Activated CD4-positive, alpha-beta T cell treated with anti-CD3 and anti-CD28 coated beads, Interleukin-10, Interleukin-2, amounts not matched to agents 100 ng/mL and 50 ng/mL, durations not matched to agents 16 hours and 8 hours (primary cell): Measurements from ENCODE around the gene VPS35.

Source experiments
- DNase-seq: peaks from one replicate; pipeline ENCODE4 v3.0.0-alpha.2; 2020

VPS35 gene

GRCh38 chr16:46688654-46689364 is at the start of gene VPS35:
TSS of gene VPS35 (minus strand) at chr16:46689178. CDS start at chr16:46689133, 45 bp downstream.
- DNase-seq = peak; percentile 100

GRCh38 chr16:46737621-46738214 is 48.7 kb upstream of the VPS35 start:
- DNase-seq = no peak

- no peak for DNase-seq
Measured at GRCh38 chr16:46736695-46737094, 47.7 kb upstream of the VPS35 start.

- DNase-seq = no peak
Measured at GRCh38 chr16:46733319-46733830, 44.4 kb upstream of the VPS35 start.

- no peak for DNase-seq
Measured at GRCh38 chr16:46732561-46732960, 43.6 kb upstream of the VPS35 start.

GRCh38 chr16:46731691-46732555 is 42.9 kb upstream of the VPS35 start:
- DNase-seq = no peak

GRCh38 chr16:46730801-46731690 is 42.1 kb upstream of the VPS35 start:
- DNase-seq = no peak

- no peak for DNase-seq
Measured at GRCh38 chr16:46730126-46730525, 41.1 kb upstream of the VPS35 start.

GRCh38 chr16:46729326-46729995 is 40.5 kb upstream of the VPS35 start:
- DNase-seq = no peak

GRCh38 chr16:46728806-46729205 is 39.8 kb upstream of the VPS35 start:
- no peak for DNase-seq

GRCh38 chr16:46727630-46728029 is 38.7 kb upstream of the VPS35 start:
- DNase-seq = no peak

GRCh38 chr16:46727184-46727583 is 38.2 kb upstream of the VPS35 start:
- DNase-seq = no peak

- DNase-seq = no peak
Measured at GRCh38 chr16:46721885-46722284, 32.9 kb upstream of the VPS35 start.

GRCh38 chr16:46720619-46721018 is 31.6 kb upstream of the VPS35 start:
- DNase-seq = no peak

GRCh38 chr16:46719528-46719927 is 30.6 kb upstream of the VPS35 start:
- DNase-seq = no peak

- DNase-seq = no peak
Measured at GRCh38 chr16:46718214-46718613, 29.2 kb upstream of the VPS35 start.

GRCh38 chr16:46717692-46718091 is 28.7 kb upstream of the VPS35 start:
- DNase-seq = no peak

- no peak for DNase-seq
Measured at GRCh38 chr16:46715769-46716305, 26.9 kb upstream of the VPS35 start.

- DNase-seq = no peak
Measured at GRCh38 chr16:46714797-46715591, 26.0 kb upstream of the VPS35 start.

GRCh38 chr16:46713634-46714033 is 24.7 kb upstream of the VPS35 start:
- DNase-seq = no peak

GRCh38 chr16:46712911-46713310 is 23.9 kb upstream of the VPS35 start:
- no peak for DNase-seq
